WERI-Rb-1 (cell line): ENCODE measurements around the gene PPP1R27.
A peak's percentile ranks its signal among the peaks of the same experiment; 100 is the strongest.
"Not testable (repeated sequence)": the region's sequence is repeated elsewhere in the genome, so short reads cannot be mapped to it uniquely, and the experiment has no call there.

Experiments used
- DNase-seq: peaks from one replicate; pipeline ENCODE4 v3.0.0-alpha.2; 2020
- H3K27ac ChIP-seq: fragments of 250-450 bp; sonication (Bioruptor Pico); 2 replicates; pipeline ENCODE4 v1.5.1; 2020; ENCODE audit warnings: mild to moderate bottlenecking, moderate library complexity
- H3K27me3 ChIP-seq: fragments of 250-450 bp; sonication (Bioruptor Pico); 2 replicates; pipeline ENCODE4 v1.5.1; 2021; ENCODE audit warnings: mild to moderate bottlenecking, low read depth, moderate library complexity; ENCODE audit not compliant: insufficient read depth, severe bottlenecking
- H3K36me3 ChIP-seq: fragments of 250-450 bp; sonication (Bioruptor Pico); 2 replicates; pipeline ENCODE4 v1.5.1; 2020; ENCODE audit warnings: mild to moderate bottlenecking, moderate library complexity
- H3K4me3 ChIP-seq: 2 replicates; pipeline ENCODE4 v1.5.1; 2011; ENCODE audit warnings: low read depth, mild to moderate bottlenecking, control low read depth, low read length
- H3K9me3 ChIP-seq: fragments of 250-450 bp; sonication (Bioruptor Pico); 2 replicates; pipeline ENCODE4 v1.5.1; 2021; ENCODE audit warnings: mild to moderate bottlenecking, moderate library complexity; ENCODE audit not compliant: severe bottlenecking
- CTCF ChIP-seq: IDR thresholded peaks from 2 replicates; pipeline ENCODE4 v1.5.1; 2011; ENCODE audit warnings: low read depth, mild to moderate bottlenecking, control low read depth, inconsistent platforms, low read length

Gene PPP1R27

DNA sequence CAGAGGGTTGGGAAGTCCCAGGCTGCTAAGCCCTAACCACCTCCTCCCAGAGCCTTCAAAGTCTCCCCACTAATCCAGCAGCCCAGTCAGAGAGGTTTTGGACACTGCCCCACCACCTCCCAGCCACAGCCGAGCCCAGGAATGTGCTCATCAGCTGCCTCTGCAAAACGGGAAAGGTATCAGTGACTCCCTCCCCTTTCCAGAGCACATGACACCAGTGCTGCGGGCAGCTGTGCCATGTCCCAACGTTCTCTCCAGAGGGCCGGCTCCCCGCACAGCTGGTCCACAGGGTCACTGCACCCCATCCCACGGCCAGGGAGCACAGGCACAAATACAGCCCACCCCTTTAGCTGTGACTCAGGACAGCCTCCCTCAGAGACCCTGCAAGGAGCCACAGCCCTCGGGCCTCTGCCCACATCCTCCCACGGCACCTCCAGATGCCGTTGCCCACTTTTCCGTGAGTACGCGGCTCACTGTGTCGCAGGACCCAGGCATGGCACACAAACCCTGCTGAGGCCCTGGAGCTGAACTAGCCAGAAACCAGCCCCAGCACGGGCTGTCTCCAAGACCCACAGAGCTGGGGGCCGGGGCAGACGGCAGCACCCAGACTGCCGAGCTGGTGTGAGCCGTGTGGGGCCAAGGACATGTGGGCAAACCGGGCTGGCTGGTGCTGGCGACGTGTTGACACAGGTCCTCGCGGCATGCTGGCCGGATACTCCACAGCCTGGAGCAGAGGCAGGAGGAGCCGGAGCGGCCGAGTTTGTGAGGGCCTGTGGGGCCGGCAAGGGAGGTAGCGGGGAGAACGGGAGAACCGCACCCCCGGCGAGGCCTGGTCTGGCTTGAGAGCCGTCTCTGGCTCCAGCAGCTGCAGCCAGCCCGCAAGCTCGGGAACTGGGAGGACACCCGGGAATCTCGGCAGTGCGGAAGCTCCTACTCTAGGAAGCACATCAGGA is 6.3 kb upstream of the PPP1R27 start:
- H3K36me3 ChIP-seq, result peaks cover 40% of the 10 kb centered on the region
- peak overlapping the region; percentile 71 for H3K27ac ChIP-seq
- DNase-seq, result peak; percentile 49
- no peaks in the 10 kb centered on the region for H3K27me3 ChIP-seq
- no peak overlapping the region for H3K4me3 ChIP-seq
- TF ChIP-seq CTCF, result no peak
- H3K9me3 ChIP-seq, result no peaks in the 10 kb centered on the region

- not testable (repeated sequence) for H3K27me3 ChIP-seq, H3K9me3 ChIP-seq, DNase-seq, H3K27ac ChIP-seq, H3K4me3 ChIP-seq
- H3K36me3 ChIP-seq, result peaks cover 29% of the 10 kb centered on the region
Measured at GRCh38 chr17:81840059-81840458, 5.2 kb upstream of the PPP1R27 start.

- Histone ChIP-seq H3K4me3 (no peak overlapping the region), H3K9me3 (no peaks in the 10 kb centered on the region), H3K27ac (peak overlapping the region; percentile 41), H3K36me3 (peaks cover 26% of the 10 kb centered on the region), H3K27me3 (no peaks in the 10 kb centered on the region)
- DNase-seq, result no peak
- no peak for TF ChIP-seq CTCF
Measured at GRCh38 chr17:81839301-81839700, 4.5 kb upstream of the PPP1R27 start.

DNA sequence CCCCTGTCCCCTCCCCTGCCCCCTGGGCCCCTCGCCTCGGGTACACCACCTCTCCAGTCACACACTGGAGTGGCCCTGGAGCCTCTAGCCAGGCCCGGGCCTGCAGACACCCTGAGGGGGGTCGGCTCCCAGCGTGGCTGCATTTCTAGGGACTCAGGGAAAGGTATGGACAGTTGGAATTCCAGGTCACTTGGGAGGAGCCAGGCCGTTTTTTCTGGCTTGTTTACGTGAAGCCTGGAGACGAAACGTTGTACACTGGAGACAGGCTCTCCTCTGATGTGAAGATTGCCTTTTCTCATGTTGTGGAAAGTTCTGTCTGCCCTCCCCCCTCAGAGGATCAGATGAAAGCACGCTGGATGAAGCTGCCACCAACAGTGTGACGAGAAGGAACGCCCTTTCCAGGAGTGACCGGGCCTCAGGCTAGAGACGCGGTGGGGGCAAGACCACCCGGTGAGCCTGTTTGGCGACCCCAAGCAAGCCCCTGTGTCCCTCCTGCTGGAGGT is 4.0 kb upstream of the PPP1R27 start:
- peaks cover 25% of the 10 kb centered on the region for H3K36me3 ChIP-seq
- no peak for TF ChIP-seq CTCF
- DNase-seq, result no peak
- no peak overlapping the region for H3K4me3 ChIP-seq
- H3K9me3 ChIP-seq, result no peaks in the 10 kb centered on the region
- no peaks in the 10 kb centered on the region for H3K27me3 ChIP-seq
- H3K27ac ChIP-seq, result peak overlapping the region; percentile 41

GRCh38 chr17:81837641-81838040 is 2.8 kb upstream of the PPP1R27 start:
- no peak for DNase-seq
- Histone ChIP-seq H3K9me3 (no peaks in the 10 kb centered on the region), H3K4me3 (no peak overlapping the region), H3K36me3 (peaks cover 19% of the 10 kb centered on the region), H3K27ac (peak overlapping the region; percentile 94), H3K27me3 (no peaks in the 10 kb centered on the region)
- TF ChIP-seq CTCF, result no peak

DNA sequence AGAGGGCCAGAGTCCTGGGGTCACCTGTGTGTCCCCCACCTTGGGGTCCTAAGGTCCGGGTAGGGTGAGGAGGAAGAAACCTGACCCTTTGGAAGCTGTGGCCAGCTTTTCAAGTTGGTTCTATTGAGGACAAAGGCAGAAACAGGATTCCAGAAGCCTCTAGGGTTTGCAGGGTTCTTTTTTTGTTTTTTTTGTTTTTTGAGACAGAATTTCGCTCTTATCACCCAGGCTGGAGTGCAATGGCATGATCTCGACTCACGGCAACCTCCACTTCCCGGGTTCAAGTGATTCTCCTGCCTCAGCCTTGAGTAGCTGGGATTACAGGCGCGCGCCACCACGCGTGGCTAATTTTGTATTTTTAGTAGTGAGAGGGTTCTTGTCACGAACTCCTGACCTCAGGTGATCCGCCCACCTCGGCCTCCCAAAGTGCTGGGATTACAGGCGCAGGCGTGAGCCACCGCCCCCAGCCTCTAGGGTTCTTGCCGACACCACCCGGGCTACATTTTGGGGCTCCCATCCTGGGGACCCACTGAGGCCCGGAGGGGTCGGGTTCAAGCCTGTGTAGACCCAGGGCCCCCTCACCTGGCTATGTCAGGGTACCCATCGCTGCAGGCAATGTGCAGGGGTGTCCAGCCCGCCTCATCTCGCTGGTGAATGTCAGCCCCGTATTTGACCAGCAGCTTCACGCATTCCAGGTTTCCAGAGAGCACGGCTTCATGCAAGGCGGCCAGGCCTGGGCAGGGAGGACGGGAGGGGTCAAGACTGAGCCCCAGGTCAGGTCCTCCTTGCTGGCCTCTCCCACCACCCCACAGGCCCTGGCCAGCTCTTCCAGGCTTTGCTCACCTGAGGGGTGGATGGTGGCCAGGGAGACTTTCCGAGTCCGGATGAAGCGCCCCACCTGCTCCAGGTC is 674 bp downstream of the PPP1R27 start:
- Histone ChIP-seq H3K9me3 (no peaks in the 10 kb centered on the region), H3K27ac (peak overlapping the region; percentile 94), H3K36me3 (peaks cover 24% of the 10 kb centered on the region), H3K27me3 (no peaks in the 10 kb centered on the region), H3K4me3 (peak overlapping the region; percentile 85)
- no peak for TF ChIP-seq CTCF
- DNase-seq, result peak; percentile 70
